ENCODE measurements around the gene CHMP6.

Gene CHMP6

DNA sequence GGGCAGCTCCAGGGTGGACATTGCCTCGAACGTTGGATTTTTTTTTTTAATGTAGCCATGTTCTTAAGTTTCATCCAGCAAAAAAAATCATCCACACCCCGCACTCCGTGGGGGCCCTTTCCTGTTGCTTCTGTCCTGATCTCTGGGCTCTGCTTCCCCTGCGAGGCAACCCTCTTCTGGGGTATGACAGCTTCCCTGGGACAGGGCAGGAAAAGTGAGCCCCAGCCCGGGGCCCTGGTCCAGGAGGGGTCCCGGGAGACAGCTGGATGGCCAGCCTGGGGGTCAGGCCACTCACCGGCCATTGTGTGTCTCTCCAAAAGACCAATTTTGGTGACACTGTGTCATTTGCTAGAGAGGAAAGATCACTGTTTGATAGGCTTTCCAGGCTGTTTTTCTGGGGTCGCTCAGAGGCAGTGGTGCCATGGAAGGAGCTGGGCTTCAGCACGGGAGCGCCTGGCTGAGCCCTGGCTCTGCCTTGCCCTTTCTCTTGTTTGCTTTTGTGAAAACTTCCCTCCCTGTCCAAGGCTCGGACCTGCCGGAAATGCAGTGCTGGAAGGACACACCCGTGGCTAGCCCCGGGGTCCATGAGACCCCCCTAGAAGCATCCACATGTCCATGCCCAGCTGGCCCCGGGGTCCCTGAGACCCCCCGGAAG, 41.0 kb upstream of the CHMP6 start:
- no peak overlapping the region for H3K4me3 ChIP-seq (ENCODE audit: low read length in 2 of 2)
- no peak overlapping the region for H3K14ac ChIP-seq (ENCODE audit: low read length)
- H4K8ac ChIP-seq (ENCODE audit: low read depth, low read length): no peak overlapping the region
- H3K36me3 ChIP-seq (replicated peaks in 1 of 2; ENCODE audit: control insufficient read depth in 2 of 2, insufficient read depth in 2 of 2, low read length in 2 of 2): peaks cover 16 to 57% of the 10 kb centered on the region in 2 donors
- peaks cover 5 to 12% of the 10 kb centered on the region in 2 donors for H3K9me3 ChIP-seq (replicated peaks in 1 of 2; ENCODE audit: control insufficient read depth in 2 of 2, insufficient read depth in 1 of 2, low read depth in 1 of 2, low read length in 2 of 2)
- H3K79me1 ChIP-seq (ENCODE audit: low read depth, low read length): peaks cover 5% of the 10 kb centered on the region
- H2BK12ac ChIP-seq (ENCODE audit: low read length): no peak overlapping the region
- H2BK5ac ChIP-seq (ENCODE audit: low read length): peak overlapping the region; percentile 71
- no peak overlapping the region for H3K18ac ChIP-seq (ENCODE audit: low read length)
- H3K4me1 ChIP-seq (ENCODE audit: control insufficient read depth in 2 of 2, insufficient read depth in 1 of 2, low read depth in 1 of 2, low read length in 2 of 2): no peaks in the 10 kb centered on the region
- no peaks in the 10 kb centered on the region for H3K27me3 ChIP-seq (ENCODE audit: control insufficient read depth in 3 of 3, insufficient read depth in 3 of 3, low read depth in 1 of 3, low read length in 3 of 3)
- no peak overlapping the region for H3K27ac ChIP-seq (replicated peaks; ENCODE audit: low read length)
- no CpG with 5 or more reads among the region's 17 CpGs for WGBS, 2 donors (ENCODE audit: extremely low coverage in 2 of 2, insufficient read length in 2 of 2, insufficient replicate concordance in 1 of 2)
- no peak overlapping the region for H4K91ac ChIP-seq (ENCODE audit: low read depth, low read length, poor library complexity)
- DNase-seq (ENCODE audit: low spot score): no peak
- no peak overlapping the region for H3K4me2 ChIP-seq (ENCODE audit: insufficient read depth, low read length, poor library complexity, severe bottlenecking)
- no peak overlapping the region for H2BK15ac ChIP-seq (ENCODE audit: low read length)
- no peak overlapping the region for H3K4ac ChIP-seq (ENCODE audit: low read length)
- no peak overlapping the region for H3K23ac ChIP-seq (ENCODE audit: low read depth, low read length, poor library complexity)
- no peak overlapping the region for H2AFZ ChIP-seq (ENCODE audit: low read length)
- H3K9ac ChIP-seq (ENCODE audit: low read depth, low read length, poor library complexity): no peak overlapping the region
- H2AK5ac ChIP-seq (ENCODE audit: low read depth, low read length): no peak overlapping the region
- no peak overlapping the region for H2BK120ac ChIP-seq (ENCODE audit: low read depth, low read length)

- Histone ChIP-seq H3K36me3 (replicated peaks in 1 of 2; ENCODE audit: control insufficient read depth in 2 of 2, insufficient read depth in 2 of 2, low read length in 2 of 2) (peaks cover 8 to 48% of the 10 kb centered on the region in 2 donors), H2BK5ac (ENCODE audit: low read length) (peak overlapping the region; percentile 71), H3K27me3 (ENCODE audit: control insufficient read depth in 3 of 3, insufficient read depth in 3 of 3, low read depth in 1 of 3, low read length in 3 of 3) (no peaks in the 10 kb centered on the region), H3K79me1 (ENCODE audit: low read depth, low read length) (peaks cover 3% of the 10 kb centered on the region), H3K27ac (replicated peaks; ENCODE audit: low read length) (no peak overlapping the region), H3K4me1 (ENCODE audit: control insufficient read depth in 2 of 2, insufficient read depth in 1 of 2, low read depth in 1 of 2, low read length in 2 of 2) (peaks cover 0 to 2% of the 10 kb centered on the region in 2 donors), H3K4me2 (ENCODE audit: insufficient read depth, low read length, poor library complexity, severe bottlenecking) (no peak overlapping the region), H4K91ac (ENCODE audit: low read depth, low read length, poor library complexity) (no peak overlapping the region), H3K4me3 (ENCODE audit: low read length in 2 of 2) (no peak overlapping the region), H3K14ac (ENCODE audit: low read length) (no peak overlapping the region), H3K18ac (ENCODE audit: low read length) (no peak overlapping the region), H3K23ac (ENCODE audit: low read depth, low read length, poor library complexity) (peak overlapping the region; percentile 77), H3K9me3 (replicated peaks in 1 of 2; ENCODE audit: control insufficient read depth in 2 of 2, insufficient read depth in 1 of 2, low read depth in 1 of 2, low read length in 2 of 2) (peaks cover 3 to 7% of the 10 kb centered on the region in 2 donors), H2BK15ac (ENCODE audit: low read length) (no peak overlapping the region), H2AFZ (ENCODE audit: low read length) (no peak overlapping the region), H2BK12ac (ENCODE audit: low read length) (no peak overlapping the region), H2BK120ac (ENCODE audit: low read depth, low read length) (no peak overlapping the region), H3K9ac (ENCODE audit: low read depth, low read length, poor library complexity) (no peak overlapping the region), H2AK5ac (ENCODE audit: low read depth, low read length) (no peak overlapping the region), H4K8ac (ENCODE audit: low read depth, low read length) (no peak overlapping the region), H3K4ac (ENCODE audit: low read length) (no peak overlapping the region)
- DNase-seq (ENCODE audit: low spot score): no peak
- no CpG with 5 or more reads among the region's 38 CpGs for WGBS, 2 donors (ENCODE audit: extremely low coverage in 2 of 2, insufficient read length in 2 of 2, insufficient replicate concordance in 1 of 2)
These were observed 40.2 kb upstream of the CHMP6 start for GRCh38 chr17:80951121-80952090.

- Histone ChIP-seq H3K4me1 (ENCODE audit: control insufficient read depth in 2 of 2, insufficient read depth in 1 of 2, low read depth in 1 of 2, low read length in 2 of 2) (peaks cover 0 to 5% of the 10 kb centered on the region in 2 donors), H3K9ac (ENCODE audit: low read depth, low read length, poor library complexity) (no peak overlapping the region), H2AFZ (ENCODE audit: low read length) (no peak overlapping the region), H2BK12ac (ENCODE audit: low read length) (no peak overlapping the region), H4K8ac (ENCODE audit: low read depth, low read length) (no peak overlapping the region), H3K23ac (ENCODE audit: low read depth, low read length, poor library complexity) (no peak overlapping the region), H3K14ac (ENCODE audit: low read length) (no peak overlapping the region), H2BK15ac (ENCODE audit: low read length) (no peak overlapping the region), H2BK5ac (ENCODE audit: low read length) (no peak overlapping the region), H4K91ac (ENCODE audit: low read depth, low read length, poor library complexity) (no peak overlapping the region), H3K4me3 (ENCODE audit: low read length in 2 of 2) (no peak overlapping the region), H3K4ac (ENCODE audit: low read length) (no peak overlapping the region), H3K4me2 (ENCODE audit: insufficient read depth, low read length, poor library complexity, severe bottlenecking) (no peak overlapping the region), H3K36me3 (replicated peaks in 1 of 2; ENCODE audit: control insufficient read depth in 2 of 2, insufficient read depth in 2 of 2, low read length in 2 of 2) (peaks cover 3 to 40% of the 10 kb centered on the region in 2 donors), H3K9me3 (replicated peaks in 1 of 2; ENCODE audit: control insufficient read depth in 2 of 2, insufficient read depth in 1 of 2, low read depth in 1 of 2, low read length in 2 of 2) (peaks cover 3% of the 10 kb centered on the region in 2 donors), H3K27me3 (ENCODE audit: control insufficient read depth in 3 of 3, insufficient read depth in 3 of 3, low read depth in 1 of 3, low read length in 3 of 3) (no peaks in the 10 kb centered on the region), H2BK120ac (ENCODE audit: low read depth, low read length) (no peak overlapping the region), H3K18ac (ENCODE audit: low read length) (no peak overlapping the region), H3K79me1 (ENCODE audit: low read depth, low read length) (peaks cover 2% of the 10 kb centered on the region), H2AK5ac (ENCODE audit: low read depth, low read length) (no peak overlapping the region), H3K27ac (replicated peaks; ENCODE audit: low read length) (no peak overlapping the region)
- WGBS, 2 donors (ENCODE audit: extremely low coverage in 2 of 2, insufficient read length in 2 of 2, insufficient replicate concordance in 1 of 2): no CpG with 5 or more reads among the region's 16 CpGs
- no peak for DNase-seq (ENCODE audit: low spot score)
These were observed 39.4 kb upstream of the CHMP6 start for GRCh38 chr17:80952291-80952690.
